Stimulated activated naive B cell treated with anti-CD40 and anti-IgM and Interleukin-4, amounts not matched to agents 10 μg/mL and 1 μg/mL and 100 μg/mL, for 72 hours (primary cell): ENCODE measurements around the gene LTBP2.
"Not testable (repeated sequence)": the region's sequence is repeated elsewhere in the genome, so short reads cannot be mapped to it uniquely, and the experiment has no call there.

Source experiments
- ATAC-seq, 2 donors: fragments of 150-1000 bp; cut with Tn5 transposase; replicated peaks; 2 replicates each; pipeline ENCODE4 v1.10.0; 2021; ENCODE audit warnings: moderate library complexity in 1 of 2
- DNase-seq: peaks from one replicate; pipeline ENCODE4 v3.0.0; 2021
- H3K27ac Mint-ChIP-seq: one replicate; pipeline ENCODE4 v1.8.0; 2022; ENCODE audit warnings: mild to moderate bottlenecking, mixed read lengths
- H3K27me3 Mint-ChIP-seq, 2 donors: one replicate each; pipeline ENCODE4 v1.8.0; 2022; ENCODE audit warnings: mixed read lengths in 2 of 2
- H3K36me3 Mint-ChIP-seq, 2 donors: one replicate each; pipeline ENCODE4 v1.8.0; 2022; ENCODE audit warnings: mixed read lengths in 2 of 2, mild to moderate bottlenecking in 1 of 2
- H3K4me1 Mint-ChIP-seq, 2 donors: one replicate each; pipeline ENCODE4 v1.8.0; 2022; ENCODE audit warnings: mixed read lengths in 2 of 2, mild to moderate bottlenecking in 1 of 2
- H3K4me3 Mint-ChIP-seq, 2 donors: one replicate each; pipeline ENCODE4 v1.8.0; 2022; ENCODE audit warnings: mild to moderate bottlenecking in 2 of 2, mixed read lengths in 2 of 2, moderate library complexity in 1 of 2
- H3K9me3 Mint-ChIP-seq, 2 donors: one replicate each; pipeline ENCODE4 v1.8.0; 2022; ENCODE audit warnings: mixed read lengths in 2 of 2, mild to moderate bottlenecking in 1 of 2

Gene LTBP2

GRCh38 chr14:74542056-74542685 lies 69.9 kb downstream of the LTBP2 start:
- Mint-ChIP-seq H3K9me3 (no peaks in the 10 kb centered on the region), H3K27ac (no peak overlapping the region), H3K36me3 (no peaks in the 10 kb centered on the region), H3K4me1 (no peaks in the 10 kb centered on the region), H3K27me3 (peaks cover 7 to 16% of the 10 kb centered on the region in 2 donors), H3K4me3 (no peak overlapping the region)
- ATAC-seq (no peak), DNase-seq (no peak)

- H3K4me1 Mint-ChIP-seq: no peaks in the 10 kb centered on the region
- peaks cover 7 to 16% of the 10 kb centered on the region in 2 donors for H3K27me3 Mint-ChIP-seq
- no peaks in the 10 kb centered on the region for H3K9me3 Mint-ChIP-seq
- no peaks in the 10 kb centered on the region for H3K36me3 Mint-ChIP-seq
- ATAC-seq: no peak
- DNase-seq: no peak
- H3K27ac Mint-ChIP-seq: no peak overlapping the region
- no peak overlapping the region for H3K4me3 Mint-ChIP-seq
Observed at GRCh38 chr14:74541225-74541624, 70.8 kb downstream of the LTBP2 start.

- no peaks in the 10 kb centered on the region for H3K4me1 Mint-ChIP-seq
- ATAC-seq (no peak), DNase-seq (no peak)
- H3K36me3 Mint-ChIP-seq: no peaks in the 10 kb centered on the region
- H3K9me3 Mint-ChIP-seq: no peaks in the 10 kb centered on the region
- H3K27me3 Mint-ChIP-seq: peaks cover 7 to 8% of the 10 kb centered on the region in 2 donors
- H3K4me3 Mint-ChIP-seq: no peak overlapping the region
- no peak overlapping the region for H3K27ac Mint-ChIP-seq
Observed at GRCh38 chr14:74539503-74539902, 72.5 kb downstream of the LTBP2 start.

- no peak overlapping the region for H3K27ac Mint-ChIP-seq
- peaks cover 3% of the 10 kb centered on the region in 2 donors for H3K27me3 Mint-ChIP-seq
- no peak for ATAC-seq
- no peak overlapping the region for H3K4me3 Mint-ChIP-seq
- no peaks in the 10 kb centered on the region for H3K9me3 Mint-ChIP-seq
- H3K4me1 Mint-ChIP-seq: peaks cover under 1% of the 10 kb centered on the region in 2 donors
- no peaks in the 10 kb centered on the region for H3K36me3 Mint-ChIP-seq
- no peak for DNase-seq
Observed at GRCh38 chr14:74538411-74539391, 73.3 kb downstream of the LTBP2 start.

- not testable (repeated sequence) for ATAC-seq, H3K27ac Mint-ChIP-seq, H3K27me3 Mint-ChIP-seq
Observed at GRCh38 chr14:74536336-74536735, 75.7 kb downstream of the LTBP2 start.

GRCh38 chr14:74535756-74536325 lies 76.2 kb downstream of the LTBP2 start:
- H3K27me3 Mint-ChIP-seq: no peaks in the 10 kb centered on the region
- ATAC-seq (no peak), DNase-seq (no peak)
- no peaks in the 10 kb centered on the region for H3K9me3 Mint-ChIP-seq
- no peaks in the 10 kb centered on the region for H3K36me3 Mint-ChIP-seq
- H3K4me1 Mint-ChIP-seq: peaks cover 5 to 8% of the 10 kb centered on the region in 2 donors
- H3K4me3 Mint-ChIP-seq: no peak overlapping the region
- H3K27ac Mint-ChIP-seq: no peak overlapping the region

More at GRCh38 chr14:74536336-74536735, 75.7 kb downstream of the LTBP2 start:
- not testable (repeated sequence) for H3K4me1 Mint-ChIP-seq, DNase-seq, H3K36me3 Mint-ChIP-seq, H3K9me3 Mint-ChIP-seq, H3K4me3 Mint-ChIP-seq

- Mint-ChIP-seq H3K36me3 (no peaks in the 10 kb centered on the region), H3K9me3 (no peaks in the 10 kb centered on the region), H3K4me3 (no peak overlapping the region), H3K27ac (no peak overlapping the region), H3K27me3 (no peaks in the 10 kb centered on the region), H3K4me1 (peaks cover 5 to 8% of the 10 kb centered on the region in 2 donors)
- DNase-seq (no peak), ATAC-seq (no peak)
Observed at GRCh38 chr14:74533576-74533975, 78.5 kb downstream of the LTBP2 start.

GRCh38 chr14:74532246-74532645 lies 79.8 kb downstream of the LTBP2 start:
- no peaks in the 10 kb centered on the region for H3K36me3 Mint-ChIP-seq
- H3K4me3 Mint-ChIP-seq: no peak overlapping the region
- ATAC-seq (no peak), DNase-seq (no peak)
- no peaks in the 10 kb centered on the region for H3K27me3 Mint-ChIP-seq
- no peak overlapping the region for H3K27ac Mint-ChIP-seq
- H3K9me3 Mint-ChIP-seq: no peaks in the 10 kb centered on the region
- peaks cover 5 to 8% of the 10 kb centered on the region in 2 donors for H3K4me1 Mint-ChIP-seq

- H3K36me3 Mint-ChIP-seq: no peaks in the 10 kb centered on the region
- H3K27ac Mint-ChIP-seq: no peak overlapping the region
- ATAC-seq (no peak), DNase-seq (no peak)
- H3K9me3 Mint-ChIP-seq: no peaks in the 10 kb centered on the region
- no peaks in the 10 kb centered on the region for H3K27me3 Mint-ChIP-seq
- peaks cover 5 to 8% of the 10 kb centered on the region in 2 donors for H3K4me1 Mint-ChIP-seq
- no peak overlapping the region for H3K4me3 Mint-ChIP-seq
Observed at GRCh38 chr14:74531467-74531866, 80.6 kb downstream of the LTBP2 start.

GRCh38 chr14:74531006-74531405 lies 81.0 kb downstream of the LTBP2 start:
- H3K36me3 Mint-ChIP-seq: no peaks in the 10 kb centered on the region
- ATAC-seq: no peak
- H3K27me3 Mint-ChIP-seq: no peaks in the 10 kb centered on the region
- no peak overlapping the region for H3K4me3 Mint-ChIP-seq
- DNase-seq: no peak
- H3K27ac Mint-ChIP-seq: no peak overlapping the region
- H3K4me1 Mint-ChIP-seq: peaks cover 7 to 10% of the 10 kb centered on the region in 2 donors
- no peaks in the 10 kb centered on the region for H3K9me3 Mint-ChIP-seq

- ATAC-seq (no peak), DNase-seq (no peak)
- H3K4me1 Mint-ChIP-seq: peaks cover 17 to 21% of the 10 kb centered on the region in 2 donors
- no peaks in the 10 kb centered on the region for H3K36me3 Mint-ChIP-seq
- H3K4me3 Mint-ChIP-seq: no peak overlapping the region
- no peaks in the 10 kb centered on the region for H3K9me3 Mint-ChIP-seq
- no peaks in the 10 kb centered on the region for H3K27me3 Mint-ChIP-seq
- no peak overlapping the region for H3K27ac Mint-ChIP-seq
Observed at GRCh38 chr14:74528886-74529285, 83.2 kb downstream of the LTBP2 start.

GRCh38 chr14:74528406-74528805 lies 83.6 kb downstream of the LTBP2 start:
- H3K36me3 Mint-ChIP-seq: no peaks in the 10 kb centered on the region
- ATAC-seq: no peak
- no peaks in the 10 kb centered on the region for H3K9me3 Mint-ChIP-seq
- no peaks in the 10 kb centered on the region for H3K27me3 Mint-ChIP-seq
- no peak overlapping the region for H3K4me3 Mint-ChIP-seq
- peaks cover 14 to 18% of the 10 kb centered on the region in 2 donors for H3K4me1 Mint-ChIP-seq
- DNase-seq: no peak
- H3K27ac Mint-ChIP-seq: no peak overlapping the region

GRCh38 chr14:74527736-74528280 lies 84.2 kb downstream of the LTBP2 start:
- ATAC-seq (no peak), DNase-seq (no peak)
- H3K4me1 Mint-ChIP-seq: peaks cover 11 to 13% of the 10 kb centered on the region in 2 donors
- no peaks in the 10 kb centered on the region for H3K36me3 Mint-ChIP-seq
- H3K4me3 Mint-ChIP-seq: no peak overlapping the region
- H3K9me3 Mint-ChIP-seq: no peaks in the 10 kb centered on the region
- H3K27ac Mint-ChIP-seq: no peak overlapping the region
- no peaks in the 10 kb centered on the region for H3K27me3 Mint-ChIP-seq

- H3K36me3 Mint-ChIP-seq: no peaks in the 10 kb centered on the region
- H3K27me3 Mint-ChIP-seq: no peaks in the 10 kb centered on the region
- no peak for ATAC-seq
- DNase-seq: no peak
- H3K4me3 Mint-ChIP-seq: no peak overlapping the region
- H3K4me1 Mint-ChIP-seq: peaks cover 11 to 13% of the 10 kb centered on the region in 2 donors
- H3K27ac Mint-ChIP-seq: no peak overlapping the region
- H3K9me3 Mint-ChIP-seq: no peaks in the 10 kb centered on the region
Observed at GRCh38 chr14:74526854-74527585, 85.0 kb downstream of the LTBP2 start.
